Endothelial cell of umbilical vein (primary cell): Measurements from ENCODE around the gene TRAIP. TPM values are rescaled to one million over a fixed set of nuclear protein-coding genes. Genes with fewer than 3 reads are reported as not detected.
A peak's percentile ranks its signal among the peaks of the same experiment; 100 is the strongest.

Experiments
- BruUV-seq: library from RNA; stranded (reverse); fragments of 400-500 nt; replicated peaks from 2 replicates; lab custom pipeline; 2021; lab: Mats Ljungman, UMichigan
- CTCF ChIA-PET: fragments of 300-600, 350-600 bp; sonication (Branson Sonifier 250); formaldehyde crosslinking; loops from one replicate; lab custom pipeline; 2021; ENCODE audit warnings: antibody characterized with exemption, inconsistent platforms; lab: Charles Lee
- POLR2A ChIA-PET: fragments of 300-600, 350-600 bp; sonication (Branson Sonifier 250); formaldehyde crosslinking; loops from one replicate; lab custom pipeline; 2021; ENCODE audit warnings: antibody characterized with exemption, inconsistent platforms; lab: Charles Lee
- DNase-seq: peaks from one replicate; pipeline ENCODE4 v3.0.0-alpha.2; 2011; ENCODE audit warnings: low read depth, low spot score
- FAIRE-seq: peaks from 2 replicates; lab custom pipeline; 2011; peaks lifted over from hg19 to GRCh38; lab: Jason Lieb, UNC
- H2AFZ ChIP-seq: 2 replicates; pipeline ENCODE4 v1.6.0; 2012; ENCODE audit warnings: low read depth, low read length, control low read depth, inconsistent platforms
- H3K27ac ChIP-seq: 2 replicates; pipeline ENCODE4 v1.5.1; 2011; ENCODE audit warnings: low read depth, mild to moderate bottlenecking, control low read depth, low read length, moderate library complexity; ENCODE audit not compliant: insufficient read depth
- H3K27me3 ChIP-seq, 2 experiments: 2 replicates each; pipeline versions ENCODE4 v1.6.0 to v1.6.1; 2011; ENCODE audit warnings: low read length in 2 of 2, mixed read lengths in 1 of 2; ENCODE audit not compliant: control insufficient read depth in 2 of 2, insufficient read depth in 2 of 2
- H3K36me3 ChIP-seq, 2 experiments: 2 replicates in 1 of 2; 3 replicates in 1 of 2; pipeline ENCODE4 v1.5.1; 2011; ENCODE audit warnings: low read length in 2 of 2, mild to moderate bottlenecking in 1 of 2, moderate library complexity in 1 of 2; ENCODE audit not compliant: control insufficient read depth in 2 of 2, insufficient read depth in 2 of 2; ENCODE audit errors: extremely low read depth in 1 of 2
- H3K4me1 ChIP-seq: 3 replicates; pipeline ENCODE4 v1.5.1; 2011; ENCODE audit warnings: mild to moderate bottlenecking, low read length; ENCODE audit not compliant: control insufficient read depth, insufficient read depth; ENCODE audit errors: extremely low read depth
- H3K4me2 ChIP-seq: 2 replicates; pipeline ENCODE4 v1.6.1; 2011; ENCODE audit warnings: low read length, control low read depth, mixed read lengths; ENCODE audit not compliant: insufficient read depth
- H3K4me3 ChIP-seq, 3 experiments: fragments of 200-600 bp in 1 of 3; sonication (generic), shearing (Covaris generic) in 1 of 3; replicated peaks in 1 of 3; 2 replicates each; pipeline ENCODE4 v1.5.1; 2011 to 2016; ENCODE audit warnings: control low read depth in 3 of 3, low read length in 3 of 3, mild to moderate bottlenecking in 2 of 3, inconsistent platforms in 1 of 3, low read depth in 1 of 3, moderate library complexity in 1 of 3; ENCODE audit not compliant: insufficient read depth in 1 of 3
- H3K79me2 ChIP-seq: 2 replicates; pipeline ENCODE4 v1.6.0; 2012; ENCODE audit warnings: low read length, inconsistent platforms; ENCODE audit not compliant: control insufficient read depth, insufficient read depth
- H3K9ac ChIP-seq: replicated peaks from 2 replicates; pipeline ENCODE3; 2011; ENCODE audit warnings: low read length, control low read depth; ENCODE audit not compliant: insufficient read depth; ENCODE audit errors: extremely low read depth
- H3K9me1 ChIP-seq: replicated peaks from 3 replicates; pipeline ENCODE4 v1.6.0; 2011; ENCODE audit warnings: mild to moderate bottlenecking, low read length; ENCODE audit not compliant: control insufficient read depth, insufficient read depth; ENCODE audit errors: extremely low read depth
- H3K9me3 ChIP-seq: replicated peaks from 2 replicates; pipeline ENCODE4 v1.5.1; 2012; ENCODE audit warnings: low read length, inconsistent platforms; ENCODE audit not compliant: control insufficient read depth, insufficient read depth
- H4K20me1 ChIP-seq: replicated peaks from 2 replicates; pipeline ENCODE3; 2011; ENCODE audit warnings: mild to moderate bottlenecking, low read length; ENCODE audit not compliant: control insufficient read depth, insufficient read depth; ENCODE audit errors: extremely low read depth
- MYC ChIP-seq: IDR thresholded peaks from one replicate; pipeline ENCODE4 v1.6.1; 2011; ENCODE audit warnings: mild to moderate bottlenecking, low read depth, low read length
- POLR2AphosphoS5 ChIP-seq: IDR thresholded peaks from 2 replicates; pipeline ENCODE4 v1.6.1; 2012; ENCODE audit warnings: low read depth, mild to moderate bottlenecking, control low read depth, low read length, moderate library complexity; ENCODE audit not compliant: insufficient read depth
- dilution Hi-C: fragments of 300-500 bp; cut with MboI; formaldehyde crosslinking; loops from one replicate; pipeline ENCODE4 v1.15.0; 2019; ENCODE audit warnings: low sequenced_read_pairs; ENCODE audit not compliant: extremely low pct_ligation_motif_present
- intact Hi-C: fragments of 100-400 bp; cut with micrococcal nuclease; formaldehyde crosslinking; loops from one replicate; pipeline ENCODE4 v1.10.0; 2022
- polyA plus RNA-seq, 4 experiments: library from polyadenylated mRNA; depleted of rRNA in 3 of 4; stranded (reverse) in 3 of 4; unstranded in 1 of 4; fragments of >200 nt; gene quantifications; 2 replicates each; pipeline versions ENCODE4 v1.2.1 to v1.2.3, GENCODE V29; 2011 to 2012; ENCODE audit warnings: missing spikeins in 1 of 4
- total RNA-seq: library from RNA; stranded (reverse); gene quantifications from 2 replicates; pipeline ENCODE4 v1.2.3, GENCODE V29; 2021
- TF ChIP-seq, protein P1 (sequence below), 2 donors: IDR thresholded peaks; 1 replicate in 1 of 2; 2 replicates in 1 of 2; pipeline ENCODE4 v1.5.1; 2011; ENCODE audit warnings: low read length in 2 of 2, mild to moderate bottlenecking in 2 of 2, moderate library complexity in 2 of 2, control low read depth in 1 of 2, inconsistent platforms in 1 of 2, low read depth in 1 of 2; ENCODE audit not compliant: insufficient read depth in 1 of 2; ENCODE audit errors: extremely low read depth in 1 of 2

Gene TRAIP
- total and polyA plus RNA-seq, 2 donors (not counting 3 experiments of a cell fraction or from before 2014, with no cell fraction given): 9.5 to 13.4 TPM

GRCh38 chr3:49841126-49841696 lies 15.2 kb downstream of the TRAIP start:
- DNase-seq: peak; percentile 61
- H4K20me1 ChIP-seq: no peaks in the 10 kb centered on the region
- BruUV-seq: no TSS peak
- ChIA-PET CTCF (interaction anchor here (0.6 to 11.8 kb wide), 21 partner anchors 8 to 385 kb away, joined by 3 to 545 read pairs (median 4); partner anchors contain the start of genes CDHR4, INKA1, MON1A and MST1R), POLR2A (no interaction called here)
- no peak for TF ChIP-seq POLR2AphosphoS5
- TF ChIP-seq, protein P1, sequence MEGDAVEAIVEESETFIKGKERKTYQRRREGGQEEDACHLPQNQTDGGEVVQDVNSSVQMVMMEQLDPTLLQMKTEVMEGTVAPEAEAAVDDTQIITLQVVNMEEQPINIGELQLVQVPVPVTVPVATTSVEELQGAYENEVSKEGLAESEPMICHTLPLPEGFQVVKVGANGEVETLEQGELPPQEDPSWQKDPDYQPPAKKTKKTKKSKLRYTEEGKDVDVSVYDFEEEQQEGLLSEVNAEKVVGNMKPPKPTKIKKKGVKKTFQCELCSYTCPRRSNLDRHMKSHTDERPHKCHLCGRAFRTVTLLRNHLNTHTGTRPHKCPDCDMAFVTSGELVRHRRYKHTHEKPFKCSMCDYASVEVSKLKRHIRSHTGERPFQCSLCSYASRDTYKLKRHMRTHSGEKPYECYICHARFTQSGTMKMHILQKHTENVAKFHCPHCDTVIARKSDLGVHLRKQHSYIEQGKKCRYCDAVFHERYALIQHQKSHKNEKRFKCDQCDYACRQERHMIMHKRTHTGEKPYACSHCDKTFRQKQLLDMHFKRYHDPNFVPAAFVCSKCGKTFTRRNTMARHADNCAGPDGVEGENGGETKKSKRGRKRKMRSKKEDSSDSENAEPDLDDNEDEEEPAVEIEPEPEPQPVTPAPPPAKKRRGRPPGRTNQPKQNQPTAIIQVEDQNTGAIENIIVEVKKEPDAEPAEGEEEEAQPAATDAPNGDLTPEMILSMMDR (IDR thresholded peaks at IDR 0.05; ENCODE audit: extremely low read depth in 1 of 2, insufficient read depth in 1 of 2, low read depth in 1 of 2, low read length in 2 of 2): peak; percentile 53 to 72
- H3K9ac ChIP-seq: no peak overlapping the region
- intact Hi-C loops: loop anchor here (1.0 to 2.0 kb wide), 2 partner anchors 65 to 252 kb away; no protein-coding TSS in a partner anchor
- H3K9me3 ChIP-seq: no peaks in the 10 kb centered on the region
- H3K79me2 ChIP-seq: no peaks in the 10 kb centered on the region
- H3K9me1 ChIP-seq: no peaks in the 10 kb centered on the region
- dilution Hi-C loops: no loop called here
- peak; percentile 75 for FAIRE-seq
- no peak overlapping the region for H3K4me3 ChIP-seq
- H2AFZ ChIP-seq: no peak overlapping the region
- H3K4me2 ChIP-seq: no peak overlapping the region
- no peak overlapping the region for H3K27ac ChIP-seq
- H3K4me1 ChIP-seq: peaks cover 15% of the 10 kb centered on the region
- H3K36me3 ChIP-seq: peaks cover 0 to 2% of the 10 kb centered on the region in 2 experiments
- no peaks in the 10 kb centered on the region for H3K27me3 ChIP-seq

- ChIA-PET POLR2A (interaction anchor here (0.7 kb wide), 1 partner anchor 33 kb away, joined by 6 read pairs; no protein-coding TSS in a partner anchor), CTCF (interaction anchor here (1.2 to 11.8 kb wide), 8 partner anchors 10 to 301 kb away, joined by 4 to 545 read pairs (median 12); partner anchors contain the start of genes CDHR4, INKA1, MST1R and UBA7)
- intact Hi-C loops (loop anchor here (2.0 kb wide), 1 partner anchor 252 kb away; no protein-coding TSS in a partner anchor), dilution Hi-C loops (no loop called here)
- Histone ChIP-seq H3K4me1 (peaks cover 15% of the 10 kb centered on the region), H2AFZ (no peak overlapping the region), H3K4me3 (no peak overlapping the region), H3K27me3 (no peaks in the 10 kb centered on the region), H4K20me1 (no peaks in the 10 kb centered on the region), H3K27ac (no peak overlapping the region), H3K9me1 (no peaks in the 10 kb centered on the region), H3K9ac (no peak overlapping the region), H3K9me3 (no peaks in the 10 kb centered on the region), H3K79me2 (no peaks in the 10 kb centered on the region), H3K4me2 (no peak overlapping the region), H3K36me3 (peaks cover 0 to under 1% of the 10 kb centered on the region in 2 experiments)
- no TSS peak for BruUV-seq
- no peak for TF ChIP-seq MYC
- FAIRE-seq: no peak
- no peak for DNase-seq
Observed at GRCh38 chr3:49840388-49840787, 16.0 kb downstream of the TRAIP start.
